Mesendoderm (in vitro differentiated cells): ENCODE measurements around the gene PIH1D1.

Source experiments
- DNase-seq: peaks from one replicate; pipeline ENCODE4 v3.0.0; 2013
- H2AK5ac ChIP-seq: 2 replicates; pipeline ENCODE4 v1.6.1; 2013; ENCODE audit warnings: low read length, inconsistent platforms
- H2BK120ac ChIP-seq: 2 replicates; pipeline ENCODE4 v1.6.1; 2013; ENCODE audit warnings: low read depth, mild to moderate bottlenecking, low read length, moderate library complexity, mixed read lengths
- H2BK15ac ChIP-seq: replicated peaks from 2 replicates; pipeline ENCODE4 v1.6.1; 2013; ENCODE audit warnings: low read depth, mild to moderate bottlenecking, moderate library complexity
- H2BK5ac ChIP-seq: 2 replicates; pipeline ENCODE4 v1.6.1; 2013; ENCODE audit warnings: low read length, inconsistent platforms
- H3K18ac ChIP-seq: 2 replicates; pipeline ENCODE4 v1.6.1; 2013; ENCODE audit warnings: mild to moderate bottlenecking, low read length, mixed read lengths
- H3K23ac ChIP-seq: one replicate; pipeline ENCODE4 v1.6.1; 2013; ENCODE audit warnings: low read length
- H3K27ac ChIP-seq: 2 replicates; pipeline ENCODE4 v1.5.1; 2013; ENCODE audit warnings: low read depth, mild to moderate bottlenecking, inconsistent platforms, low read length, moderate library complexity
- H3K27me3 ChIP-seq: 2 replicates; pipeline ENCODE4 v1.6.1; 2013; ENCODE audit warnings: low read length, control low read depth, mild to moderate bottlenecking, inconsistent platforms; ENCODE audit not compliant: insufficient read depth, poor library complexity
- H3K36me3 ChIP-seq: 2 replicates; pipeline ENCODE4 v1.6.1; 2013; ENCODE audit warnings: low read length, inconsistent platforms; ENCODE audit not compliant: control insufficient read depth, insufficient read depth
- H3K4ac ChIP-seq: one replicate; pipeline ENCODE4 v1.6.1; 2013; ENCODE audit warnings: low read depth, mild to moderate bottlenecking, low read length, moderate library complexity
- H3K4me1 ChIP-seq: 2 replicates; pipeline ENCODE4 v1.6.1; 2013; ENCODE audit warnings: low read depth, low read length, inconsistent platforms; ENCODE audit not compliant: control insufficient read depth
- H3K4me2 ChIP-seq: 2 replicates; pipeline ENCODE4 v1.6.1; 2013; ENCODE audit warnings: low read length
- H3K4me3 ChIP-seq: 2 replicates; pipeline ENCODE4 v1.5.1; 2013; ENCODE audit warnings: mild to moderate bottlenecking, low read length
- H3K56ac ChIP-seq: one replicate; pipeline ENCODE4 v1.6.1; 2013; ENCODE audit warnings: low read length
- H3K79me1 ChIP-seq: 2 replicates; pipeline ENCODE4 v1.6.1; 2013; ENCODE audit warnings: low read length, inconsistent platforms
- H3K79me2 ChIP-seq: 2 replicates; pipeline ENCODE4 v1.6.1; 2013; ENCODE audit warnings: mild to moderate bottlenecking, low read length; ENCODE audit not compliant: control insufficient read depth, insufficient read depth
- H3K9ac ChIP-seq: 2 replicates; pipeline ENCODE4 v1.6.1; 2013; ENCODE audit warnings: low read length, inconsistent platforms
- H4K5ac ChIP-seq: one replicate; pipeline ENCODE4 v1.6.1; 2013; ENCODE audit warnings: low read length
- H4K8ac ChIP-seq: one replicate; pipeline ENCODE4 v1.6.1; 2013; ENCODE audit warnings: low read depth, mild to moderate bottlenecking, control low read depth, low read length, moderate library complexity
- WGBS: extraction: QIAGEN DNeasy Blood & Tissue Kit; methylation state at CpG from one replicate; pipeline ENCODE4 v1.1.7; 2013; ENCODE audit warnings: low lambda C conversion rate, missing lambda C conversion rate; ENCODE audit not compliant: insufficient coverage; ENCODE audit errors: extremely low coverage; 5-methylcytosine and 5-hydroxymethylcytosine counted together

PIH1D1 gene

DNA sequence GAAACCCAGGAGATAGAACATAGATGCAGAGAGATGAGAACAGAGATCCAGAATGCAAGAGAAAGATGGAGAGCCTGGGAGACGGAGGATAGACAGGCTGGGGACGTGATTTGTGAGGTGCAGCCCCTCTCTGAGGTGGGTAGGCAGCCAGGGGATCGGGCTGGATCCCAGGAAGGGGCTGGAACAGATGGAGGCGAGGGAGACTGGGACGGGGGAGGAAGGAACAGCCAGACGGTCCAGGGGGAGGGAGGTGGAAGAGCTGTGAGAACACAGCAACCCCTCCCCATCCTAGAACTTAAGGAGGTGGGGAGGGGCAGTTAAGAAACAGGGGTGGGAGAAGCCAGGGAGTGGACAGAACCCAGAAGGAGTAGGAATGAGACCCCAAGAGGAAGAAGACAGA, 13.4 kb downstream of the PIH1D1 start:
- WGBS: no CpG with 5 or more reads among the region's 6 CpGs
- Histone ChIP-seq H3K9ac (no peak overlapping the region), H3K56ac (no peak overlapping the region)

DNA sequence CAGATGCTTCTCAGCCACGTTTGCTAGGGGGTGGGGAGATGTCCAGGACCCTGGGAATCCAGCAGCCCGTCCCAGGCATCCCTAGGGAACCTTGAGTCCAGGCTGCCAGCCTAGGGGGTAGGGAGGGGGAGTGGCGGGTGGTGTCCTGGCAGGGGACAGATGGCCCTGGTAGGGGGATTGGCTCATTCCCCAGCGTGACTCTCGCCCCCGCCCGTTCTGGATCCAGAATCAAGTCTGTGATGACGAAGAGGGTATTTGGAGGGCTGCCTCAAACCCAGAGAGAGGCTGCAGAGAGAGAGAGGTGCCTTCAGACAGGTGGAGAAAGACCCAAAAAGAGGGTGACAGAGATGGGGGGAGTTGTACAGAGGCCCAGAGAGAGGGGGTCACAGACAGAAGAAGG, 14.4 kb downstream of the PIH1D1 start:
- Histone ChIP-seq H3K79me2 (no peaks in the 10 kb centered on the region), H2AK5ac (no peak overlapping the region), H4K8ac (no peak overlapping the region), H3K27me3 (peaks cover 40% of the 10 kb centered on the region), H3K18ac (no peak overlapping the region), H3K56ac (no peak overlapping the region), H3K9ac (no peak overlapping the region), H2BK5ac (no peak overlapping the region), H3K79me1 (no peaks in the 10 kb centered on the region), H2BK120ac (no peak overlapping the region), H2BK15ac (no peak overlapping the region), H3K36me3 (no peaks in the 10 kb centered on the region), H3K23ac (no peak overlapping the region), H3K4me2 (no peak overlapping the region), H3K27ac (no peak overlapping the region), H4K5ac (no peak overlapping the region), H3K4ac (no peak overlapping the region), H3K4me1 (peaks cover 2% of the 10 kb centered on the region), H3K4me3 (no peak overlapping the region)
- WGBS: no CpG with 5 or more reads among the region's 8 CpGs
- DNase-seq: no peak

More for the DNA sequence above, 13.4 kb downstream of the PIH1D1 start:
- no peak overlapping the region for H2BK120ac ChIP-seq
- H2BK5ac ChIP-seq: no peak overlapping the region
- no peak for DNase-seq
- H3K23ac ChIP-seq: no peak overlapping the region
- H2BK15ac ChIP-seq: no peak overlapping the region
- no peak overlapping the region for H2AK5ac ChIP-seq
- H3K4me2 ChIP-seq: no peak overlapping the region
- H3K79me1 ChIP-seq: no peaks in the 10 kb centered on the region
- no peak overlapping the region for H3K18ac ChIP-seq
- no peak overlapping the region for H3K4ac ChIP-seq
- no peak overlapping the region for H3K27ac ChIP-seq
- H4K5ac ChIP-seq: no peak overlapping the region
- H3K79me2 ChIP-seq: no peaks in the 10 kb centered on the region
- H3K4me1 ChIP-seq: peaks cover 2% of the 10 kb centered on the region
- H3K36me3 ChIP-seq: no peaks in the 10 kb centered on the region
- H4K8ac ChIP-seq: no peak overlapping the region
- peaks cover 39% of the 10 kb centered on the region for H3K27me3 ChIP-seq
- no peak overlapping the region for H3K4me3 ChIP-seq

DNA sequence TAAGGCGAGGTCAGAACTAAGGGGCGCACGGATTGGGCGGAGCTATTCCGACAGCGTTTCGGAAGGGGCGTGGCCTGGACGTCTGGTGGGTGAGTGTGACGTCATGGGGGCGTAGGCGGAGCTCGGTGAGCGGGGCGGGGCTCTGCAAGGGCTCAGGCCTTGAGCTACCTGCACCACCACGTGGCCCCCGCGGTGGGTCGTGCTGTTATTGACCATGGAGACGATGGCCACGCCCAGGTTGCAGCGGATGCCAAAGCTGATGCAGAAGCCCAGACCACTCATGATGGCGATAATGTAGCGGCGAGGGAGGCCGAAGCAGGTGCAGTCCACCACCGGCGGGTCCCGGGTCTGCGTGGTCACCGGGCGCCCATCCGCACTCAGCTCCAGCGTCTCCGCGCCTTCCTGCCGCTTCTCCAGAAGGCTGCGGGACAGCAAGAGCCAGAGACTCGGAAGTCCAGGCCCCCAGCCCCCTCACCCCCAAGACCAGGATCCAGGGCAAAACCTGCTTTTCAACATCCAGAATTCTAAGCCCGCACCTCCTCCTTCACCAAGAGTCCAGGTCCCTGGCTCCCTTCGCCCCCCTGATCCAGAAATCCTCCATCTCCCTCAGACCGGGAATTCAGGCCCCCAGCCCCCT, 15.1 kb downstream of the PIH1D1 start:
- Histone ChIP-seq H2BK15ac (no peak overlapping the region), H3K4me2 (peak overlapping the region; percentile 31), H3K56ac (no peak overlapping the region), H3K79me2 (no peaks in the 10 kb centered on the region), H2BK120ac (no peak overlapping the region), H3K23ac (no peak overlapping the region), H3K18ac (no peak overlapping the region), H3K4me3 (no peak overlapping the region), H4K8ac (no peak overlapping the region), H3K4ac (no peak overlapping the region), H2AK5ac (no peak overlapping the region), H3K79me1 (no peaks in the 10 kb centered on the region), H3K27ac (no peak overlapping the region), H3K36me3 (no peaks in the 10 kb centered on the region), H2BK5ac (no peak overlapping the region), H3K9ac (no peak overlapping the region), H3K27me3 (peaks cover 34% of the 10 kb centered on the region), H3K4me1 (no peaks in the 10 kb centered on the region), H4K5ac (no peak overlapping the region)
- peak; percentile 89 for DNase-seq
- WGBS: no CpG with 5 or more reads among the region's 42 CpGs

DNA sequence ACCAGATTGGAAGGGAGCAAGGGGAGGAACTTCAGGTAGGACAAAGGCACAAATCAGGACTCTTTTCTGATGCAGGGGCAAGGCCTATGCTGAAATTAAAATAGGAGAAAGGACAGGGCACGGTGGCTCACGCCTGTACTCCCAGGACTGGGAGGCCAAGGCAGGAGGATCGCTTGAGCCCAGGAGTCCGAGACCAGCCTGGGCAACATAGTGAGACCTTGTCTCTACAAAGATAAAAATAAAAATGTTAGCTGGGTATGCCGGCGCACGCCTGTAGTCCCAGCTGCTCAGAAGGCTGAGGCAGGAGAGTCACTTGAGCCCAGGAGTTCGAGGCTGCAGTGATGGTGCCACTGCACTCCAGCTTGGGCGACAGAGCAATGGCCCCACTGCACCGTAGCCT, 15.9 kb downstream of the PIH1D1 start:
- no CpG with 5 or more reads among the region's 10 CpGs for WGBS
- no peak overlapping the region for H3K4me2 ChIP-seq
- no peak overlapping the region for H3K56ac ChIP-seq
- H2BK120ac ChIP-seq: no peak overlapping the region
- no peak overlapping the region for H3K4me3 ChIP-seq
- no peak for DNase-seq
- no peak overlapping the region for H2BK5ac ChIP-seq
- H3K4ac ChIP-seq: no peak overlapping the region
- H3K9ac ChIP-seq: no peak overlapping the region
- H3K79me1 ChIP-seq: no peaks in the 10 kb centered on the region
- no peaks in the 10 kb centered on the region for H3K4me1 ChIP-seq
- no peaks in the 10 kb centered on the region for H3K79me2 ChIP-seq
- no peak overlapping the region for H4K5ac ChIP-seq
- H4K8ac ChIP-seq: no peak overlapping the region
- peaks cover 29% of the 10 kb centered on the region for H3K27me3 ChIP-seq
- no peak overlapping the region for H3K23ac ChIP-seq
- no peak overlapping the region for H2AK5ac ChIP-seq
- no peak overlapping the region for H3K18ac ChIP-seq
- no peak overlapping the region for H3K27ac ChIP-seq
- no peaks in the 10 kb centered on the region for H3K36me3 ChIP-seq
- H2BK15ac ChIP-seq: no peak overlapping the region

DNA sequence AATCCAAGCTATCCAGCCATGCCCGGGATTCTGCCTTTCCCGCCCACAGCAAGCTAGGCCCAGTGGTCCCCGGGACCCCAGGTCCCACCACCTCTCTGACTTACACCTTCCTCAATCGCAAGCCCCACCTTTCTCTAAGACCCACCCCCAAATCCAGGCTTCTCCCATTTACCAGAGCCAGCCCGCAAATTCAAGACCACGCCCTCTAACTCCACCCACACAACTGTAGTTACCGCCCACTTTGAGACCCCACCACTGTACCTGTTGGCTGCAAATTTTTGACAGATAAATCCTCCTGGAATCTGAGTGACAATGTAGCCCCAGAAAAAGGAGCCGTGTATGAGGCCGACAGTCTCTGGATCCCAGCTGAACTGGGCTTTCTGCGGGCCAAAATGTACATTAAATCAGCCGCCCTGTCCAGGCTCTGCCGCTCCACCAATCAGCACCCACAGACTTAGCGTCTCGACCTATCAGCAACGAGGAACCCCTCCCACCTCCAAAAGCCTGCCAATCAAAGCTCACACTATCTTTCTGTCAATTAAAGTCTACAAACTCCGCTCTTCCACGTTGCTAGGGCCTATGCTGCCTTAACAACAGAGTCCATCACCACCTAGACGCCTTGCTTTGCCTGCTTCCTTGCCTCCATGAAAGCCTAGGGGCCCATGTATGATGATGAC, 16.6 kb downstream of the PIH1D1 start:
- H2AK5ac ChIP-seq: no peak overlapping the region
- no peaks in the 10 kb centered on the region for H3K4me1 ChIP-seq
- H3K18ac ChIP-seq: no peak overlapping the region
- no peak overlapping the region for H2BK120ac ChIP-seq
- H3K79me1 ChIP-seq: no peaks in the 10 kb centered on the region
- no peak overlapping the region for H3K9ac ChIP-seq
- H3K4me3 ChIP-seq: no peak overlapping the region
- no peak overlapping the region for H4K8ac ChIP-seq
- H4K5ac ChIP-seq: no peak overlapping the region
- WGBS: no CpG with 5 or more reads among the region's 18 CpGs
- H3K56ac ChIP-seq: no peak overlapping the region
- H3K27ac ChIP-seq: no peak overlapping the region
- no peak overlapping the region for H3K4me2 ChIP-seq
- no peaks in the 10 kb centered on the region for H3K79me2 ChIP-seq
- H2BK15ac ChIP-seq: no peak overlapping the region
- peaks cover 23% of the 10 kb centered on the region for H3K27me3 ChIP-seq
- DNase-seq: no peak
- no peak overlapping the region for H2BK5ac ChIP-seq
- H3K23ac ChIP-seq: no peak overlapping the region
- H3K36me3 ChIP-seq: no peaks in the 10 kb centered on the region
- H3K4ac ChIP-seq: no peak overlapping the region
